Omental fat pad (tissue), 4 donors: ENCODE data around the gene PRRT1B. TPM values are rescaled to one million over a fixed set of nuclear protein-coding genes. Genes with fewer than 3 reads are reported as not detected.

Experiments used
- ATAC-seq: fragments of 150-250 bp; one replicate; pipeline ENCODE4 v1.9.1; 2016; ENCODE audit warnings: mild to moderate bottlenecking, moderate library complexity; ENCODE audit not compliant: low FRiP score
- DNase-seq: peaks from one replicate; pipeline ENCODE4 v3.0.0-alpha.2; 2019; ENCODE audit warnings: low spot score
- total RNA-seq, 4 donors: library from RNA; depleted of rRNA; stranded (reverse); fragments of >200 nt; gene quantifications; one replicate each; pipeline ENCODE4 v1.1.0, GENCODE V29; 2016
- TF ChIP-seq, protein P1 (sequence below), 3 donors: fragments of 450-650 bp; IDR thresholded peaks; one replicate each; pipeline ENCODE4 v1.5.1; 2016 to 2017; ENCODE audit warnings: antibody characterized with exemption in 3 of 3, mild to moderate bottlenecking in 3 of 3, moderate library complexity in 2 of 3

The PRRT1B gene
- total RNA-seq, 4 donors from 2014 or later = not detected

DNA sequence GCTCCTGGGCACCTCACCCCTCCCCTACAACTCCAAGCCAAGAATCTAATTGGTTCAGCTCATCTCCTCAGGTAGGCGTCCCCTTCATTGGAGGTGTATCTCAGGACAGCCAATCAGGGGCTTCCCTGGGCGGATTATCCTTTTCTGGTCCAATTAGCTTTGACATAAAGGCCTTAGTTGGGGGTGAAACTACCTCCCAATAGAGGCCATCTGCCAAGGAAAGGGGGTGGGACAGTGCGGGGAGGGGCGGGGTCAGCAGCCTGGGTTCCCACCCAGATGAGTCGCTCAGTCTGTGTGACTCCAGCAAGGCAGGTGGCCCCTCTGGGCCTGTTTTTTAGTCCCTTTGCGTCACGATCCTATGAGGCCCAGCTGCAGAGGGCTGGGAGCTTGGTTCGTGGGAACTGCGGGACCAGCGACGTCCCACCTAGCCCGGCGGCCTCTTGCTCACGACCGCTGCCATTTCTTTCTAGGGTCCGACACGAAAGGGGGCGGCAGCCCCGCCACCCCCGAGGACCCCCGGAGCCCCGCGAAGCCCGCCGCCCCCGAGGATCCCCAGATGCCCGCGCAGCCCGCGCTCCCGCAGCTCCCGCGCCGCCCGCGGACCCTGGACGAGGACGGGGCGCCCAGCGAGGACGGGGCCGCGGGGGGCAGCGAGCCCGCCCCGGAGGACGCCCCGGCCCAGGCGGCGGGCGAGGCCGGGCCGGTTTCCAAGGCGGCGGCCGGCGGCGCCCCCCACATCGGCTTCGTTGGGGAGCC is 8.9 kb downstream of the PRRT1B start:
- TF ChIP-seq, protein P1, sequence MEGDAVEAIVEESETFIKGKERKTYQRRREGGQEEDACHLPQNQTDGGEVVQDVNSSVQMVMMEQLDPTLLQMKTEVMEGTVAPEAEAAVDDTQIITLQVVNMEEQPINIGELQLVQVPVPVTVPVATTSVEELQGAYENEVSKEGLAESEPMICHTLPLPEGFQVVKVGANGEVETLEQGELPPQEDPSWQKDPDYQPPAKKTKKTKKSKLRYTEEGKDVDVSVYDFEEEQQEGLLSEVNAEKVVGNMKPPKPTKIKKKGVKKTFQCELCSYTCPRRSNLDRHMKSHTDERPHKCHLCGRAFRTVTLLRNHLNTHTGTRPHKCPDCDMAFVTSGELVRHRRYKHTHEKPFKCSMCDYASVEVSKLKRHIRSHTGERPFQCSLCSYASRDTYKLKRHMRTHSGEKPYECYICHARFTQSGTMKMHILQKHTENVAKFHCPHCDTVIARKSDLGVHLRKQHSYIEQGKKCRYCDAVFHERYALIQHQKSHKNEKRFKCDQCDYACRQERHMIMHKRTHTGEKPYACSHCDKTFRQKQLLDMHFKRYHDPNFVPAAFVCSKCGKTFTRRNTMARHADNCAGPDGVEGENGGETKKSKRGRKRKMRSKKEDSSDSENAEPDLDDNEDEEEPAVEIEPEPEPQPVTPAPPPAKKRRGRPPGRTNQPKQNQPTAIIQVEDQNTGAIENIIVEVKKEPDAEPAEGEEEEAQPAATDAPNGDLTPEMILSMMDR (IDR thresholded peaks at IDR 0.05) = no peak

GRCh38 chr9:131554843-131555351 is 9.6 kb downstream of the PRRT1B start:
- ATAC-seq (no peak), DNase-seq (no peak)
- TF ChIP-seq, protein P1 (IDR thresholded peaks at IDR 0.05) = no peak

More for the DNA sequence above, 8.9 kb downstream of the PRRT1B start:
- DNase-seq (no peak), ATAC-seq (no peak)

GRCh38 chr9:131555841-131556673 is 10.7 kb downstream of the PRRT1B start:
- ATAC-seq (no peak), DNase-seq (no peak)
- TF ChIP-seq, protein P1 (IDR thresholded peaks at IDR 0.05) = no peak

GRCh38 chr9:131557855-131558548 is 12.7 kb downstream of the PRRT1B start:
- no peak for DNase-seq
- TF ChIP-seq, protein P1 (IDR thresholded peaks at IDR 0.05) = no peak
- no peak for ATAC-seq

DNA sequence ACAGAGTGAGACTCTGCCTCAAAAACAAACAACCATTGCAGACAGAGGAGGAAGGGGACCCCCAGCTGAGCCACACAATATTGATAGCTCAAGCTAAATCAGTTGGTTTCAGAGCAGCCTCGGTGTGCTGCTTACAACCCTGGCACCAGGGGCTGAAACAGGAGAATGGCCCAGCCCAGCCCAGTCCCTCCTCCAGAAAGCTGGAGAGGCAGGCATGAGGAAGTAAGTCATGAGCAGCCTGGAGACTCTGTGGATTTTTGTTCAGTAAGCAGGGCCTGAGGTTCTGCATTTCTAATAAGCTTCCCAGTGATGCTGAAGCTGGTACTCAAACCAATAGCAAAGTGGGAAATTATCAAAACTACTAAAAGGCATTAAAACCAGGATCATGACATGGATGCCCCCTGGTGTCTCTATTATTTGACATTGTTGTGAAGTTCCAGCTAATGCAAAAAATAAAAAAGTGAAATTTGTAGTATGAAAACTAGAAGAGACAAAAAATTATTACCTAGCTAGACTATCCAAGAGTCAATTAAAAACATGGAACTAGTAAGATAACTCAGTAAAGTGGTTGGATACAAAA is 14.2 kb downstream of the PRRT1B start:
- DNase-seq (no peak), ATAC-seq (no peak)
- TF ChIP-seq, protein P1 (IDR thresholded peaks at IDR 0.05) = no peak
